T-helper 1 cell treated with Interleukin-12 subunit alpha and Interleukin-12 subunit beta and Interleukin-4 antibody, amounts not matched to agents 30 ng/mL and 1 ng/mL, for 36 hours (primary cell): ENCODE data around the gene VSIG10L2. TPM values are rescaled to one million over a fixed set of nuclear protein-coding genes. Genes with fewer than 3 reads are reported as not detected.

Experiments used
- intact Hi-C: fragments of 100-400 bp; cut with micrococcal nuclease; formaldehyde crosslinking; loops from one replicate; pipeline ENCODE4 v1.15.1; 2024
- total RNA-seq: library from RNA; stranded (reverse); gene quantifications from 2 replicates; pipeline ENCODE4 v1.2.3, GENCODE V29; 2022

Gene VSIG10L2
- total RNA-seq, 1 donor from 2014 or later, result not detected

DNA sequence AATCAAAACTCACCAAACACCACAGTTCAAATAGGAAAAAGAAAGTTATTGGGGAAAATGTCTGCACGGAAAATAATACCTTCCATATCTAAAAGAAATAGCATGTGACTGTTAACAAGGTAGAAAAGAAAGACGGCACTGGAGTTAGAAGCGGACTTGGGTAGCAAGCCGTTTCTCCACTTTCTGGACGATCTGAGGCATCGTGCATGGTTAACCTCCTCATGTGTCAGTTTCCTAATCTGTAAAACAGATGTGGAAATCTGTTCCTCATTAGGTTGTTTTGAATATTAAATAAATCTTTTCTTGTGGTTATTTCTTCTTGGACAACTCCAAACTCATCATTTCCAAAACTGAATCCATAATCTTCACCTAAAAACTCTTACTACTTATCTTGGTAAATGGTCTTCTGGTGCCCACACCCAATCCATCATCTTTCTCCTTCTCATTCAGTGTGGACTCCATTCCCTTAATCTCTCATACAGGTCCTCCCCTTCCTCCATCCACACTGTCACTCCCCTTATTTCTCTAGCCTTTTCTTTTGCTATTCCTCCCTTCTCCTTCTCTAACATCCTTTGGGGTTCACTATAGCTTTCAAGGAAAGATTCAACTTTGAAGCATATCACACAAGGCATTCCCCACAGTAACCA lies 53.5 kb downstream of the VSIG10L2 start:
- intact Hi-C loops, result no loop called here

DNA sequence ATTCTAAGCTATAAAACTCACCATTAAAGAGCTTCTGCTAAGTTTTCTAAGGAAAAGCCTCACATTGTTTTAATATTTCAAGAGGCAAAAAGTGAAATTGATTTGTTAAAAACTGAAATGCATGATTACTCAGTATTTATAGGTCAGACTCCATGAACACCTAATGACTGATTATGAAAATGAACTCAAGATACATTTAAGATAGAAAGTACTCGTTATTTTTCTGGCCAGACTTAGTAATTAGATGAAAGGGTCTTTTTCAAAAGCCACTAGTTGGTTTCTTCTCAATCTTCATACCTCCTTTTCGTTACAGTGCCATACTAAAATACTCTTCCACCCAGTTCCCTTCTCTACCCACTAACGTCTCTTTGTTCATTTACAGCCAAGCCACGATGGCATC lies 56.3 kb downstream of the VSIG10L2 start:
- intact Hi-C loops, result no loop called here

Other genes with a start within 250 kb of the VSIG10L2 start
- gene PATE1, start 199.8 kb upstream of the VSIG10L2 start, total RNA-seq, result not detected in 2 replicates
- gene PATE2, start 167.2 kb upstream of the VSIG10L2 start, total RNA-seq, result not detected in 2 replicates
- gene PATE3, start 157.9 kb upstream of the VSIG10L2 start, total RNA-seq, result not detected in 2 replicates
- gene PATE4, start 112.7 kb upstream of the VSIG10L2 start, total RNA-seq, result not detected in 2 replicates
- gene HYLS1, start 58.4 kb upstream of the VSIG10L2 start, total RNA-seq, result 11.9 and 12.2 TPM in 2 replicates
- 10.6 and 17.5 TPM in 2 replicates for gene PUS3, start 42.8 kb upstream of the VSIG10L2 start, total RNA-seq
- 0.20 TPM in 1 of 2 replicates, not detected in the other for gene DDX25, start 41.5 kb upstream of the VSIG10L2 start, total RNA-seq
- 0.83 and 2.2 TPM in 2 replicates for gene CDON, start 116.8 kb downstream of the VSIG10L2 start, total RNA-seq